ENCODE measurements around the gene FNIP2.

DNA sequence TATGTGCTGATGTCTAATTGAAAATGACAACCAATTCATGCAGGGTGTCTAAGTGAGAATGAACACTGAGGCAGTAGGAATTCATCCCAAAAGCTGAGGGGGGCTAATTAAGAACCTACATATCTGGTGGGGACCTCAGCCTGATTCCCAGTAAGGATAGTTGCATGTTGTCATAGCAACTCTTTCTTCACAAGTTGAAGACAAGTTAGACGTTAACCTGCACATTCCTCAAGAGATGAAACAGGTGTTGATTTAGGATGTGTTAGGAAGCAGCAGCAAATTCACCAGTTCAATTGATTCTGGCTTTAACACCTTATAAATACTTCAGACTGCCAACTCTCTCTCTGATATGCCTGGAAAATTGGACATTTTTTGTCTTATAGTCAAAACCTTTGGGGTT, 7.3 kb downstream of the FNIP2 start:
- TF ChIP-seq, protein P1, sequence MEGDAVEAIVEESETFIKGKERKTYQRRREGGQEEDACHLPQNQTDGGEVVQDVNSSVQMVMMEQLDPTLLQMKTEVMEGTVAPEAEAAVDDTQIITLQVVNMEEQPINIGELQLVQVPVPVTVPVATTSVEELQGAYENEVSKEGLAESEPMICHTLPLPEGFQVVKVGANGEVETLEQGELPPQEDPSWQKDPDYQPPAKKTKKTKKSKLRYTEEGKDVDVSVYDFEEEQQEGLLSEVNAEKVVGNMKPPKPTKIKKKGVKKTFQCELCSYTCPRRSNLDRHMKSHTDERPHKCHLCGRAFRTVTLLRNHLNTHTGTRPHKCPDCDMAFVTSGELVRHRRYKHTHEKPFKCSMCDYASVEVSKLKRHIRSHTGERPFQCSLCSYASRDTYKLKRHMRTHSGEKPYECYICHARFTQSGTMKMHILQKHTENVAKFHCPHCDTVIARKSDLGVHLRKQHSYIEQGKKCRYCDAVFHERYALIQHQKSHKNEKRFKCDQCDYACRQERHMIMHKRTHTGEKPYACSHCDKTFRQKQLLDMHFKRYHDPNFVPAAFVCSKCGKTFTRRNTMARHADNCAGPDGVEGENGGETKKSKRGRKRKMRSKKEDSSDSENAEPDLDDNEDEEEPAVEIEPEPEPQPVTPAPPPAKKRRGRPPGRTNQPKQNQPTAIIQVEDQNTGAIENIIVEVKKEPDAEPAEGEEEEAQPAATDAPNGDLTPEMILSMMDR (IDR thresholded peaks at IDR 0.05): no peak
- TF ChIP-seq ZFX (IDR thresholded peaks at IDR 0.05; ENCODE audit: borderline replicate concordance): no peak
